ENCODE measurements around the gene MAML2.

- TF ChIP-seq CTCF (IDR thresholded peaks at IDR 0.05) = no peak
- TF ChIP-seq POLR2A (IDR thresholded peaks at IDR 0.05) = no peak
These were observed 319.7 kb downstream of the MAML2 start for GRCh38 chr11:96023275-96023674.
